ENCODE results near the gene CCDC158.
"Not testable (repeated sequence)": the region's sequence is repeated elsewhere in the genome, so short reads cannot be mapped to it uniquely, and the experiment has no call there.

Gene CCDC158

GRCh38 chr4:76293772-76294171 is 127.2 kb downstream of the CCDC158 start:
- no peak overlapping the region for H3K4me3 ChIP-seq (replicated peaks; ENCODE audit: low read depth, low read length)
- TF ChIP-seq CTCF (IDR thresholded peaks at IDR 0.05; ENCODE audit: low read length, missing control alignments): no peak
- DNase-seq (ENCODE audit: low read depth): peak; percentile 16

- TF ChIP-seq CTCF (IDR thresholded peaks at IDR 0.05; ENCODE audit: low read length, missing control alignments): no peak
- H3K4me3 ChIP-seq (replicated peaks; ENCODE audit: low read depth, low read length): no peak overlapping the region
- DNase-seq (ENCODE audit: low read depth): no peak
Observed at GRCh38 chr4:76292730-76293129, 128.2 kb downstream of the CCDC158 start.

GRCh38 chr4:76287811-76288210 is 133.1 kb downstream of the CCDC158 start:
- not testable (repeated sequence) for H3K4me3 ChIP-seq (replicated peaks; ENCODE audit: low read depth, low read length); DNase-seq (ENCODE audit: low read depth)

GRCh38 chr4:76283900-76284299 is 137.0 kb downstream of the CCDC158 start:
- no peak for DNase-seq (ENCODE audit: low read depth)
- no peak for TF ChIP-seq CTCF (IDR thresholded peaks at IDR 0.05; ENCODE audit: low read length, missing control alignments)
- no peak overlapping the region for H3K4me3 ChIP-seq (replicated peaks; ENCODE audit: low read depth, low read length)

GRCh38 chr4:76282941-76283689 is 137.8 kb downstream of the CCDC158 start:
- no peak for TF ChIP-seq CTCF (IDR thresholded peaks at IDR 0.05; ENCODE audit: low read length, missing control alignments)
- DNase-seq (ENCODE audit: low read depth): no peak
- no peak overlapping the region for H3K4me3 ChIP-seq (replicated peaks; ENCODE audit: low read depth, low read length)

GRCh38 chr4:76281594-76281993 is 139.3 kb downstream of the CCDC158 start:
- not testable (repeated sequence) for H3K4me3 ChIP-seq (replicated peaks; ENCODE audit: low read depth, low read length); DNase-seq (ENCODE audit: low read depth)

- no peak for TF ChIP-seq CTCF (IDR thresholded peaks at IDR 0.05; ENCODE audit: low read length, missing control alignments)
- no peak overlapping the region for H3K4me3 ChIP-seq (replicated peaks; ENCODE audit: low read depth, low read length)
- DNase-seq (ENCODE audit: low read depth): no peak
Observed at GRCh38 chr4:76280488-76281441, 140.2 kb downstream of the CCDC158 start.

Measured in fibroblast of pulmonary artery (primary cell).